ENCODE data around the gene NTRK3. TPM values are rescaled to one million over a fixed set of nuclear protein-coding genes. Genes with fewer than 3 reads are reported as not detected.

The NTRK3 gene
- total and polyA plus RNA-seq, 2 of the 8 experiments (the other 6 are each of a cell fraction or from before 2014, with no cell fraction given): 4.5 to 6.8 TPM

- no peak for FAIRE-seq
Measured at GRCh38 chr15:88232771-88233201, 23.8 kb downstream of the NTRK3 start.

More at GRCh38 chr15:88232771-88233201, 23.8 kb downstream of the NTRK3 start:
- H3K27me3 ChIP-seq (replicated peaks in 1 of 4; ENCODE audit: control insufficient read depth in 3 of 4, extremely low read depth in 1 of 4, insufficient read depth in 3 of 4, low read length in 3 of 4): no peaks in the 10 kb centered on the region
- H3K18ac ChIP-seq (ENCODE audit: extremely low read depth, low read length): no peak overlapping the region
- H4K91ac ChIP-seq (replicated peaks; ENCODE audit: insufficient read length, low read length): no peak overlapping the region
- no peak overlapping the region for H2AK5ac ChIP-seq (ENCODE audit: low read depth, low read length)
- no peaks in the 10 kb centered on the region for H3K36me3 ChIP-seq (ENCODE audit: control insufficient read depth in 2 of 4, insufficient read depth in 4 of 4, low read length in 3 of 4)
- H3K79me2 ChIP-seq (ENCODE audit: control insufficient read depth in 1 of 2, insufficient read depth in 2 of 2, low read length in 2 of 2): no peaks in the 10 kb centered on the region
- WGBS, 2 experiments (ENCODE audit: extremely low coverage in 1 of 2, insufficient coverage in 1 of 2, insufficient read length in 1 of 2, insufficient replicate concordance in 2 of 2, low coverage in 1 of 2, low lambda C conversion rate in 2 of 2, missing lambda C conversion rate in 1 of 2): 76% methylated on average over 4 of the region's 4 CpGs; no CpG with 5 or more reads in 1 of the 2 experiments
- H2BK12ac ChIP-seq (ENCODE audit: low read depth, low read length): no peak overlapping the region
- DNase-seq (ENCODE audit: low read depth in 1 of 2, low spot score in 2 of 2): no peak
- no peak overlapping the region for H4K5ac ChIP-seq (ENCODE audit: insufficient read length, low read depth, low read length)
- H3K14ac ChIP-seq (ENCODE audit: insufficient read length): no peak overlapping the region
- H2BK15ac ChIP-seq (ENCODE audit: low read length): no peak overlapping the region
- H2AFZ ChIP-seq (ENCODE audit: low read length): no peak overlapping the region
- H3K79me1 ChIP-seq (ENCODE audit: low read depth, low read length): no peaks in the 10 kb centered on the region
- peaks cover 0 to 4% (median 0%) of the 10 kb centered on the region in 4 experiments; a peak in 3 of 7 replicates for H3K4me1 ChIP-seq (replicated peaks in 1 of 4; ENCODE audit: control insufficient read depth in 3 of 4, insufficient read depth in 4 of 4, low read length in 3 of 4)
- no peaks in the 10 kb centered on the region for H3K23me2 ChIP-seq (ENCODE audit: low read depth, low read length)
- no peak overlapping the region for H3K27ac ChIP-seq (ENCODE audit: low read depth, low read length)
- H3K4ac ChIP-seq (replicated peaks; ENCODE audit: insufficient read length, low read depth, low read length): no peak overlapping the region
- ChIA-PET POLR2A (ENCODE audit: partially characterized antibody) (no interaction called here), CTCF (ENCODE audit: partially characterized antibody) (interaction anchor here (1.1 to 7.5 kb wide), 5 partner anchors 10 to 230 kb away, joined by 3 to 99 read pairs (median 3); no protein-coding TSS in a partner anchor)
- H2BK120ac ChIP-seq (replicated peaks; ENCODE audit: low read depth, low read length): no peak overlapping the region
- H3K23ac ChIP-seq (ENCODE audit: insufficient read length): no peak overlapping the region
- no peak overlapping the region for H4K8ac ChIP-seq (ENCODE audit: extremely low read depth, insufficient read depth, low read length)
- H2BK5ac ChIP-seq (ENCODE audit: low read depth, low read length): no peak overlapping the region
- peaks cover 0 to 3% of the 10 kb centered on the region in 2 experiments for H4K20me1 ChIP-seq (replicated peaks in 1 of 2; ENCODE audit: control insufficient read depth in 1 of 2, insufficient read depth in 2 of 2, low read length in 2 of 2)
- H3K9me3 ChIP-seq (ENCODE audit: insufficient read depth in 2 of 2, low read depth in 1 of 2, low read length in 1 of 2): no peaks in the 10 kb centered on the region
- TF ChIP-seq, protein P1, sequence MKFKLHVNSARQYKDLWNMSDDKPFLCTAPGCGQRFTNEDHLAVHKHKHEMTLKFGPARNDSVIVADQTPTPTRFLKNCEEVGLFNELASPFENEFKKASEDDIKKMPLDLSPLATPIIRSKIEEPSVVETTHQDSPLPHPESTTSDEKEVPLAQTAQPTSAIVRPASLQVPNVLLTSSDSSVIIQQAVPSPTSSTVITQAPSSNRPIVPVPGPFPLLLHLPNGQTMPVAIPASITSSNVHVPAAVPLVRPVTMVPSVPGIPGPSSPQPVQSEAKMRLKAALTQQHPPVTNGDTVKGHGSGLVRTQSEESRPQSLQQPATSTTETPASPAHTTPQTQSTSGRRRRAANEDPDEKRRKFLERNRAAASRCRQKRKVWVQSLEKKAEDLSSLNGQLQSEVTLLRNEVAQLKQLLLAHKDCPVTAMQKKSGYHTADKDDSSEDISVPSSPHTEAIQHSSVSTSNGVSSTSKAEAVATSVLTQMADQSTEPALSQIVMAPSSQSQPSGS (IDR thresholded peaks at IDR 0.05; ENCODE audit: low read length): no peak
- no peak for TF ChIP-seq GABPA (IDR thresholded peaks at IDR 0.05; ENCODE audit: borderline replicate concordance, insufficient read depth, low read length)
- TF ChIP-seq BACH1 (IDR thresholded peaks at IDR 0.05; ENCODE audit: low read length): no peak
- no peak overlapping the region for H2BK20ac ChIP-seq (ENCODE audit: low read length)
- H3K4me3 ChIP-seq (ENCODE audit: extremely low read depth in 1 of 4, insufficient read depth in 2 of 4, low read depth in 3 of 4, low read length in 4 of 4): no peak overlapping the region
- H3K4me2 ChIP-seq (ENCODE audit: insufficient read depth in 1 of 2, low read depth in 2 of 2, low read length in 2 of 2): no peak overlapping the region
- H3K9ac ChIP-seq (replicated peaks in 1 of 4; ENCODE audit: extremely low read depth in 1 of 4, low read depth in 3 of 4, low read length in 3 of 4): no peak overlapping the region
- no peak overlapping the region for H3K56ac ChIP-seq (replicated peaks; ENCODE audit: insufficient read length, low read depth, low read length)
